HepG2 (cell line): Measurements from ENCODE around the gene PPP4R1. TPM values are rescaled to one million over a fixed set of nuclear protein-coding genes. Genes with fewer than 3 reads are reported as not detected.

Experiments
- ATF3 ChIP-seq: sonication (generic); formaldehyde crosslinking; IDR thresholded peaks from 2 replicates; pipeline ENCODE4 v1.4.0; 2020; ENCODE audit warnings: missing genetic modification reagents
- HNF4A ChIP-seq: sonication (generic); formaldehyde crosslinking; IDR thresholded peaks from 2 replicates; pipeline ENCODE4 v1.4.0; 2020; ENCODE audit warnings: missing genetic modification reagents
- MIER2 ChIP-seq: IDR thresholded peaks from 2 replicates; pipeline ENCODE4 v1.6.1; 2016; ENCODE audit warnings: missing biosample characterization, missing genetic modification reagents
- NFIC ChIP-seq: IDR thresholded peaks from 2 replicates; pipeline ENCODE4 v1.6.1; 2012; ENCODE audit warnings: mild to moderate bottlenecking, low read length, inconsistent platforms
- PAF1 ChIP-seq: IDR thresholded peaks from 2 replicates; pipeline ENCODE4 v1.6.1; 2016; ENCODE audit warnings: missing genetic modification reagents, missing compliant biosample characterization
- PHB2 ChIP-seq: fragments of 450-650 bp; IDR thresholded peaks from 2 replicates; pipeline ENCODE4 v1.6.1; 2018; ENCODE audit not compliant: partially characterized antibody
- POLR2A ChIP-seq, 2 experiments: IDR thresholded peaks; 2 replicates each; pipeline ENCODE4 v1.6.1; 2011; ENCODE audit warnings: low read depth in 2 of 2, low read length in 2 of 2, mild to moderate bottlenecking in 1 of 2, moderate library complexity in 1 of 2; ENCODE audit not compliant: insufficient read depth in 1 of 2
- REST ChIP-seq, 2 experiments: IDR thresholded peaks; 2 replicates each; pipeline ENCODE4 v1.6.1; 2011 to 2012; ENCODE audit warnings: low read length in 2 of 2, borderline replicate concordance in 1 of 2, low read depth in 1 of 2, mild to moderate bottlenecking in 1 of 2, moderate library complexity in 1 of 2
- SIX1 ChIP-seq: sonication (generic); formaldehyde crosslinking; IDR thresholded peaks from 2 replicates; pipeline ENCODE4 v1.4.0; 2020; ENCODE audit warnings: missing genetic modification reagents, borderline replicate concordance
- SMC3 ChIP-seq: IDR thresholded peaks from 2 replicates; pipeline ENCODE4 v1.6.1; 2011; ENCODE audit warnings: low read length, improper control_type of control experiment
- THYN1 ChIP-seq: sonication (generic); formaldehyde crosslinking; IDR thresholded peaks from 2 replicates; pipeline ENCODE4 v1.8.1; 2023; ENCODE audit warnings: low read depth, mild to moderate bottlenecking, moderate library complexity, missing genetic modification reagents, borderline replicate concordance
- ZMYM4 ChIP-seq: sonication (generic); formaldehyde crosslinking; IDR thresholded peaks from 2 replicates; pipeline ENCODE4 v1.8.1; 2023; ENCODE audit warnings: mild to moderate bottlenecking, missing genetic modification reagents
- ZNF3 ChIP-seq: IDR thresholded peaks from 2 replicates; pipeline ENCODE4 v1.7.0; 2017; ENCODE audit warnings: inconsistent platforms
- ZNF317 ChIP-seq: sonication (generic); formaldehyde crosslinking; IDR thresholded peaks from 2 replicates; pipeline ENCODE4 v1.5.0; 2020; ENCODE audit warnings: mild to moderate bottlenecking, missing genetic modification reagents
- ZNF883 ChIP-seq: sonication (generic); formaldehyde crosslinking; IDR thresholded peaks from 2 replicates; pipeline ENCODE4 v1.5.1; 2020; ENCODE audit warnings: mild to moderate bottlenecking, missing genetic modification reagents; ENCODE audit errors: not compliant biosample characterization
- ZSCAN9 ChIP-seq: IDR thresholded peaks from 2 replicates; pipeline ENCODE4 v1.6.1; 2016; ENCODE audit warnings: borderline replicate concordance
- polyA plus RNA-seq, 8 experiments: library from polyadenylated mRNA; depleted of rRNA in 3 of 8; stranded (reverse) in 7 of 8; unstranded in 1 of 8; fragments of >200 nt; fragmentation: Illumina TruSeq in 4 of 8; extraction: Trizol in 4 of 8; gene quantifications; 2 replicates each; pipeline versions ENCODE4 v1.2.1 to v1.2.3, GENCODE V29; 2011 to 2016; ENCODE audit warnings: low read depth in 4 of 8, missing spikeins in 1 of 8, mixed read lengths in 1 of 8; ENCODE audit not compliant: insufficient read depth in 1 of 8
- total RNA-seq, 5 experiments: library from RNA; depleted of rRNA; stranded (reverse); fragments of >200 nt; fragmentation: Illumina TruSeq; extraction: Trizol; gene quantifications; 2 replicates each; pipeline ENCODE4 v1.2.3, GENCODE V29; 2016; ENCODE audit warnings: low read depth in 1 of 5
- TF ChIP-seq, protein P1 (sequence below): sonication (generic); formaldehyde crosslinking; IDR thresholded peaks from 2 replicates; pipeline ENCODE4 v1.5.0; 2020; ENCODE audit warnings: missing genetic modification reagents, mild to moderate bottlenecking, borderline replicate concordance
- TF ChIP-seq, protein P2 (sequence below): sonication (generic); formaldehyde crosslinking; IDR thresholded peaks from 2 replicates; pipeline ENCODE4 v1.4.0; 2020; ENCODE audit warnings: mild to moderate bottlenecking, low read depth, missing genetic modification reagents
- TF ChIP-seq, protein P3 (sequence below): sonication (generic); formaldehyde crosslinking; IDR thresholded peaks from 2 replicates; pipeline ENCODE4 v1.5.1; 2020; ENCODE audit warnings: mild to moderate bottlenecking, moderate library complexity, missing genetic modification reagents

PPP4R1 gene
- total and polyA plus RNA-seq, 2 of the 13 experiments (the other 11 are each of a cell fraction or from before 2014, with no cell fraction given), result 66.5 to 72.4 TPM

GRCh38 chr18:9575558-9575957 lies 38.8 kb downstream of the PPP4R1 start (continued):
- TF ChIP-seq, protein P1, sequence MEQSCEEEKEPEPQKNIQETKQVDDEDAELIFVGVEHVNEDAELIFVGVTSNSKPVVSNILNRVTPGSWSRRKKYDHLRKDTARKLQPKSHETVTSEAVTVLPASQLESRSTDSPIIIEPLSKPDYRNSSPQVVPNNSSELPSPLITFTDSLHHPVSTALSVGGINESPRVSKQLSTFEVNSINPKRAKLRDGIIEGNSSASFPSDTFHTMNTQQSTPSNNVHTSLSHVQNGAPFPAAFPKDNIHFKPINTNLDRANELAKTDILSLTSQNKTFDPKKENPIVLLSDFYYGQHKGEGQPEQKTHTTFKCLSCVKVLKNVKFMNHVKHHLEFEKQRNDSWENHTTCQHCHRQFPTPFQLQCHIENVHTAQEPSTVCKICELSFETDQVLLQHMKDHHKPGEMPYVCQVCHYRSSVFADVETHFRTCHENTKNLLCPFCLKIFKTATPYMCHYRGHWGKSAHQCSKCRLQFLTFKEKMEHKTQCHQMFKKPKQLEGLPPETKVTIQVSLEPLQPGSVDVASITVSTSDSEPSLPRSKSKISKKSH (CRISPR knock-in tag), result no peak
- TF ChIP-seq PHB2, result no peak
- peak; percentile 57; the same call in 1 of the 2 replicates for TF ChIP-seq MIER2
- peak; percentile 94 for TF ChIP-seq SMC3
- TF ChIP-seq POLR2A (IDR thresholded peaks at IDR 0.05; ENCODE audit: insufficient read depth in 1 of 2, low read depth in 2 of 2, low read length in 2 of 2), result no peak
- no peak for TF ChIP-seq ZNF317
- TF ChIP-seq PAF1 (CRISPR knock-in tag), result no peak
- 0 out of 2 replicates have a peak, but pooled peaks have one; percentile 53 for TF ChIP-seq ZSCAN9
- TF ChIP-seq ZMYM4 (CRISPR knock-in tag), result peak; percentile 56; the same call in 1 of the 2 replicates
- peak; percentile 27; the same call in 1 of the 2 replicates for TF ChIP-seq HNF4A (CRISPR knock-in tag)
- no peak for TF ChIP-seq ZNF3
- TF ChIP-seq REST (IDR thresholded peaks at IDR 0.05; ENCODE audit: borderline replicate concordance in 1 of 2, low read depth in 1 of 2, low read length in 2 of 2), result no peak
- no peak for TF ChIP-seq SIX1
- TF ChIP-seq THYN1 (CRISPR knock-in tag), result no peak
- TF ChIP-seq ATF3 (CRISPR knock-in tag), result no peak
- no peak for TF ChIP-seq ZNF883 (CRISPR knock-in tag)
- TF ChIP-seq, protein P2, sequence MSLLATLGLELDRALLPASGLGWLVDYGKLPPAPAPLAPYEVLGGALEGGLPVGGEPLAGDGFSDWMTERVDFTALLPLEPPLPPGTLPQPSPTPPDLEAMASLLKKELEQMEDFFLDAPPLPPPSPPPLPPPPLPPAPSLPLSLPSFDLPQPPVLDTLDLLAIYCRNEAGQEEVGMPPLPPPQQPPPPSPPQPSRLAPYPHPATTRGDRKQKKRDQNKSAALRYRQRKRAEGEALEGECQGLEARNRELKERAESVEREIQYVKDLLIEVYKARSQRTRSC, result no peak
- TF ChIP-seq, protein P3, sequence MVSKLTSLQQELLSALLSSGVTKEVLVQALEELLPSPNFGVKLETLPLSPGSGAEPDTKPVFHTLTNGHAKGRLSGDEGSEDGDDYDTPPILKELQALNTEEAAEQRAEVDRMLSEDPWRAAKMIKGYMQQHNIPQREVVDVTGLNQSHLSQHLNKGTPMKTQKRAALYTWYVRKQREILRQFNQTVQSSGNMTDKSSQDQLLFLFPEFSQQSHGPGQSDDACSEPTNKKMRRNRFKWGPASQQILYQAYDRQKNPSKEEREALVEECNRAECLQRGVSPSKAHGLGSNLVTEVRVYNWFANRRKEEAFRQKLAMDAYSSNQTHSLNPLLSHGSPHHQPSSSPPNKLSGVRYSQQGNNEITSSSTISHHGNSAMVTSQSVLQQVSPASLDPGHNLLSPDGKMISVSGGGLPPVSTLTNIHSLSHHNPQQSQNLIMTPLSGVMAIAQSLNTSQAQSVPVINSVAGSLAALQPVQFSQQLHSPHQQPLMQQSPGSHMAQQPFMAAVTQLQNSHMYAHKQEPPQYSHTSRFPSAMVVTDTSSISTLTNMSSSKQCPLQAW (CRISPR knock-in tag), result 0 out of 2 replicates have a peak, but pooled peaks have one; percentile 33
- TF ChIP-seq NFIC, result peak; percentile 83
